Sigmoid colon (tissue), 4 donors: ENCODE measurements around the gene RSAD2.

Experiments
- EP300 ChIP-seq, 4 donors: sonication (generic); formaldehyde crosslinking; IDR thresholded peaks; one replicate each; pipeline ENCODE4 v1.6.1; 2017; ENCODE audit warnings: antibody characterized with exemption in 4 of 4
- POLR2A ChIP-seq, 2 donors: fragments of 450-650 bp; IDR thresholded peaks; one replicate each; pipeline ENCODE4 v1.6.1; 2016; ENCODE audit warnings: antibody characterized with exemption in 2 of 2, mild to moderate bottlenecking in 2 of 2, moderate library complexity in 2 of 2
- TF ChIP-seq, protein P1 (sequence below), 4 experiments: fragments of 450-650 bp in 3 of 4; fragments of 200-600 bp in 1 of 4; IDR thresholded peaks; one replicate each; pipeline ENCODE4 v1.5.1; 2016 to 2019; ENCODE audit warnings: antibody characterized with exemption in 4 of 4, mild to moderate bottlenecking in 3 of 4, moderate library complexity in 2 of 4

DNA sequence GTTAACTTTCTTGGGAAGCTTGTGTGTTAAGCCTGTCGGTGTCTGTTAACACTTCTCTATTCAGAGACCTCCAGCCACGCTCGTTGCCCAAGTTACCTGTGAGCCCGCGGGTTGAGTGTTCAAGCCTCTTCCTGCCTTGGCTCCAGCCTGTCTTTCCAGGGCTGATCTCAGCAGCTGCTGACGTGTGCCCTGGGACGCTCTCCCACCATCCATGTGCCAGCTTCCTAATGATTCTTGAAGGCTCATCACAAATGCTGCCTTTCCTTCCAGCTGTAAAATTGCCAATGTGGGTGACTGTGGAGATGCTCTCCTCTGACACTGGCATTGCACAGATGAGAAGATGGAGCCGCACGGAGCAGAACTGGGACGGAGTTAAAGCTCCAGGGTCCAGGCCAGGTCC, 45.7 kb downstream of the RSAD2 start:
- no peak for TF ChIP-seq POLR2A (IDR thresholded peaks at IDR 0.05)
- TF ChIP-seq, protein P1, sequence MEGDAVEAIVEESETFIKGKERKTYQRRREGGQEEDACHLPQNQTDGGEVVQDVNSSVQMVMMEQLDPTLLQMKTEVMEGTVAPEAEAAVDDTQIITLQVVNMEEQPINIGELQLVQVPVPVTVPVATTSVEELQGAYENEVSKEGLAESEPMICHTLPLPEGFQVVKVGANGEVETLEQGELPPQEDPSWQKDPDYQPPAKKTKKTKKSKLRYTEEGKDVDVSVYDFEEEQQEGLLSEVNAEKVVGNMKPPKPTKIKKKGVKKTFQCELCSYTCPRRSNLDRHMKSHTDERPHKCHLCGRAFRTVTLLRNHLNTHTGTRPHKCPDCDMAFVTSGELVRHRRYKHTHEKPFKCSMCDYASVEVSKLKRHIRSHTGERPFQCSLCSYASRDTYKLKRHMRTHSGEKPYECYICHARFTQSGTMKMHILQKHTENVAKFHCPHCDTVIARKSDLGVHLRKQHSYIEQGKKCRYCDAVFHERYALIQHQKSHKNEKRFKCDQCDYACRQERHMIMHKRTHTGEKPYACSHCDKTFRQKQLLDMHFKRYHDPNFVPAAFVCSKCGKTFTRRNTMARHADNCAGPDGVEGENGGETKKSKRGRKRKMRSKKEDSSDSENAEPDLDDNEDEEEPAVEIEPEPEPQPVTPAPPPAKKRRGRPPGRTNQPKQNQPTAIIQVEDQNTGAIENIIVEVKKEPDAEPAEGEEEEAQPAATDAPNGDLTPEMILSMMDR (IDR thresholded peaks at IDR 0.05): no peak
- TF ChIP-seq EP300 (IDR thresholded peaks at IDR 0.05): no peak
